ENCODE measurements around the gene ZDHHC7.
A peak's percentile ranks its signal among the peaks of the same experiment; 100 is the strongest.

Gene ZDHHC7

DNA sequence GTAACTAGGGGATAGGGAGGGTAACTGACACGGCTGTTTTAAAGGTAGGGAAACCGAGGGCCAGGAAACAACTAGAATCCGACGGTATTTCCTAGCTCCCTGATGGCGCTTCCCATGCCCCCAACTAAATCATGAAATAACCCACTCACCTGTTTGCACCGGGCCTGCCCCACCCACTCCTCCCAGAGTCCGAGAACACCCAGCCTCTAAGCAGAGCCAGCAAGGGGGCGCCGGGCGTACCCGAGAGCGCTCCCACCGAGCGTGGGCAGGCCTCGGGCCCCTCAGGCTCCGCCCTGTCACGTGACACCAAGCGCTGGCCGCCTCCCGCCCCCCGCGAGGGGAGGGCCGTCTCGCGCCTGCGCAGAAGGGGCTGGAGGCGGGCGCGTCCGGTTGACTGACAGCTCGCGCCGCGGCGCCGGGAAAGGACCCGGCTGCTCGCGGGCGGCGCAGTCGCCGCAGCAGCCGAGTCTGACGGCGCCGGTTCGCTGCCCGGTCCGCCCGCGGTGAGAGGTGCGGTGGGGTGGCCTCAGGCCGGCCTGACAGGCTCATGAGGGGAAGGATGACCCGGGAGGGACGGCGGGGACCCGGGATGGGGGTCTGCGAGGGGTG lies 16.1 kb upstream of the ZDHHC7 start, which contains the start of gene KIAA0513:
TSS of gene KIAA0513 (plus strand) at position 447 of the 609 bp plus-strand sequence. CDS start 39,277 bp downstream, outside the sequence.
- peak within 1 kb of the TSS; percentile 79 for H3K4me3 ChIP-seq (ENCODE audit: low read length)
- DNase-seq (ENCODE audit: low read depth, low spot score) = peak; percentile 84

DNA sequence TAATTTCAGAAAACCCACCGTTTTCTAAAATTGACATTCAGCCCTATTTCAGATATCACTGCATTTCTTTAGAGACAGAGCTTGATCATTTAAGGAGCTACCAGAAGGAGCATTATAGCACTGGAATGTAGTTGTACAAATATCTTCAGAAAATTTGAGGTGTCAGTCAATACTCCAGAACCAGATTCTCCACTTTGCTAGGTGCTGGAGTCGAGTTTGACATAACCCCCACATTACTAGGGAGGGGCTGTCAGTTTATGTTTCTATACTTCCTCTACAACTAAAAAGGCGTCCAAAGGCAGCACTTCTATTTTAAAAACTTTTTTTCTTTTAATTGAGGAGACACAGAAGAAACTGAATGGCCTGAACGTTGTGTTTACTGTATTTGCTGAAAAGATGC lies 15.4 kb upstream of the ZDHHC7 start:
- H3K4me3 ChIP-seq (ENCODE audit: low read length) = peak overlapping the region; percentile 79
- no peak for DNase-seq (ENCODE audit: low read depth, low spot score)

DNA sequence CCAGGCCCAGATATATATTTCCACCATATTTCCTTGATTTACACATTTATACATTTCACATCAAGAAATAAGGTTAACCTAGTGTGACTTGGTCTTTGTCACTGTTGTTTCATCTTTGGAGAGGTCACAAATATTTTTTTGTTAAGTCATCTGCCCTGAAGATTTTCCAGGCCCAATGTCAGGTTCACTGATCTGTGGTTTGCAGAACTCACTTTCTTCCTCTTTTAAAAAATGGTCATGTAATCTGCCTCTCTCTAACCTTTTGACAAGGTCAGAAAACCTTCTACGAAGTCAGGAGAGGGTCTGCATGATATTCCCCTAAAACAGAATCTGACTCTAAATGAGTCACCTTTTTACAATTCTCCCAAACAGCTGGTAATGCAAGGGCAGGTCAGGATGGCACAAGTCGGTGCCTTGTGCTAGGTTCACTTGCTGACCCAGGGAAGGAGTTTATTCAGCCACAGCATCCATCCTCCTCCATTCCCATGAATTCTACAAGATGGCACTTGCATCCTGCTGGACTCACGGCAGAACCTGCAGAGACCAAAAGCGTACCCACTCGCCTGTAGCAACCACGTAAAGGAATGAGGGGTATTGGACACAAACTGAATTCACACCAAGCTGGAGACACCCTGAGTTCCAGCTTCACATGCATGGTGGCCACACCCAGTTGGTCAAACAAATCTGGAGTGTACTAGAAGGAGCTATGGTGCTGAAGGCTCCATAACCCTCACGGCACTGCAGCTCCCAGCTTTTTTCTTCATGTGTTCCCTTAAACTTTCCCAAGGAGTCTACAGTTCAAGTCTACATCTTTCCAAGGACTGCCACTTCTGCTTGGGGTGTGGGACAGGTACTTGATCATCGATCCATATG lies 14.7 kb upstream of the ZDHHC7 start:
- no peak overlapping the region for H3K4me3 ChIP-seq (ENCODE audit: low read length)
- DNase-seq (ENCODE audit: low read depth, low spot score) = no peak

DNA sequence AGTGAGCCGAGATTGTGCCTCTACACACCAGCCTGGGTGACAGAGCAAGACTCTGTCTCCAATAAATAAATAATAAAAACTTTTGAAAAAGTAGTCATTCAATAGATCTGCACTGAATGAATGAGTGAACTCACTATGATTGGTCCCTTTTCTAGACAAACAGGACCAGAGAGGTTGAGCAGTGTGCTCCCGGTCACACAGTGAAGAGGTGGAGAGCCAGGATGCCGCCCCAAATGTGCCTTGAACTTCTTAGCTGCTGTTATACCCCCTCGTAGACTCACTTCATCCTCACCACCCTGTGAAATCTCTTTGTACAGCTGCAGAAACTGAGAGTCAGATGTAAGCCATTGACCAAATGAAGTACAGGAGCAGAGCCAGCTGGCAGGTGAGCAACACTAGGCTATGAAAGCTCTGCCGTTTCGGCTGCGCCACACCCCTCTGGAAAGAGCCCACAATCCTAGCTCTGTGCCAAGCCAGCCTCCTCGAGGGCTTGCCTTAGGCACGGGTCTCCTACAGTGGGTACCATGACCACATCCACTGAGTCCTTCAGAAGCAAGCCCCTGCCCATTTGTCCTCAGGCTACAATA lies 8.4 kb upstream of the ZDHHC7 start:
- DNase-seq (ENCODE audit: low read depth, low spot score) = no peak
- H3K4me3 ChIP-seq (ENCODE audit: low read length) = no peak overlapping the region

DNA sequence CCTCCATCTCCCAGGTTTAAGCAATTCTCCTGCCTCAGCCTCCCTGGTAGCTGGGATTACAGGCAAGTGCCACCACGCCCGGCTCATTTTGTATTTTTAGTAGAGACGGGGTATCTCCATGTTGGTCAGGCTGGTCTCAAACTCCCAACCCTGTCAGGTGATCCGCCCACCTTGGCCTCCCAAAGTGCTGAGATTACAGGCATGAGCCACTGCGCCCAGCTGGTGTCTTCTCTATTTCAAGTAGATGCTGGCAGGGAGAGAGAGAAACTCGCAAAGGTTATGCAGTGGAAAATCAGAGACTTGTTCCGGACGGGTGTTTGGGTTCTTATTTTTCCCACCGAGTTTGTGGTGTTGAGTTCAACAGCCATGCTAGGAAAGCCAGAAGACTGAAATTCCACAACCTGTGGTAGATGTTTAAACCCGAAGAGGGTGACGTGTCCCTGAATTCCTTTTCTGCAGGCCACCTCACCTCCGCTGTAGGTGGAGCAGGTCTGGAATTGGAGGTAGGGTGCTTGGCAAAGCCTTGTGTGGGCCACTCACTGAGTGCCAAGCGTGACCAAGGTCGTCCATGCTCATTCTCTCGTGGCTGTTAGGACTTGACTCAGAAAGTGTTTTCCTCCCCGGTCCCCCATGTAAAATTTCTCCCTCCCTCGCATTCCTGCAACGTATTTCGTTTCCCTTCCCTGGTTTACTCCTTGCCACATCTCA lies 7.3 kb upstream of the ZDHHC7 start:
- DNase-seq (ENCODE audit: low read depth, low spot score) = no peak
- H3K4me3 ChIP-seq (ENCODE audit: low read length) = no peak overlapping the region

DNA sequence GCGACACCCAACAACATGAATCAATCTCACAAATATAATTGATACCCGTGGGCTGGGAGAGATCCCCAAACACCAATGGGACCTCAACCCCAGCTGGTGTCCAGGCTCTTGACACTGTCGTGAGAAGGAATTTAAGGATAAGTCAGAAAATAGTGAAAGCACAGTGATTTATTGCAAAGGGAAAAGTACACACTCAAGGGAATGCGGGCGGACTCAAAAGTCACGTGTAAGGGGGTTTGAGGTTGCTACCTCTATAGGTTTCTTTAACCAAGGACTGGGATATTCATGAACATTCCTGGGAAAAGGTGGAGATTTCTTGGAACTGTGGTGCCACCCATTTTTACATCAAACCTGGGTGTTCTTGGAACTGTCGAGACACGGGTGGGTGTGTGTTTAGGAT lies 6.3 kb upstream of the ZDHHC7 start:
- DNase-seq (ENCODE audit: low read depth, low spot score) = no peak
- H3K4me3 ChIP-seq (ENCODE audit: low read length) = no peak overlapping the region

DNA sequence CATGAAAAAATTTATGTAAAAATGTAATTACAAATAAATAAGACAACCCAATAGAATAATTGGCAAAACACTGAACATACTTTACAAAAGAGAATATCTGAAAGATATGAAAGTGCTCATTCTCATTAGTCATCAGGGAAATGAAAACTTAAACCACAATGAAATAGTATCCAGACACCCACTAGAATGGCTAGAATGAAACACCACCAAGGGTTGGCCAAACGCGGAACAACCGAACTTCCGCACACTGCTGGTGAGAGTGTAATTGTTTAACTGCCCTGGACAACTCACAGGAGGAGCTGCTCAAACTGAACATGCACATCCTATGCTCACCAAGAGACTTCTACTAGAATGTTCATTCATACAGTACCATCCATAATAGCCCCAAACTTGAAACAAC lies 5.8 kb upstream of the ZDHHC7 start:
- DNase-seq (ENCODE audit: low read depth, low spot score) = no peak
- H3K4me3 ChIP-seq (ENCODE audit: low read length) = no peak overlapping the region

DNA sequence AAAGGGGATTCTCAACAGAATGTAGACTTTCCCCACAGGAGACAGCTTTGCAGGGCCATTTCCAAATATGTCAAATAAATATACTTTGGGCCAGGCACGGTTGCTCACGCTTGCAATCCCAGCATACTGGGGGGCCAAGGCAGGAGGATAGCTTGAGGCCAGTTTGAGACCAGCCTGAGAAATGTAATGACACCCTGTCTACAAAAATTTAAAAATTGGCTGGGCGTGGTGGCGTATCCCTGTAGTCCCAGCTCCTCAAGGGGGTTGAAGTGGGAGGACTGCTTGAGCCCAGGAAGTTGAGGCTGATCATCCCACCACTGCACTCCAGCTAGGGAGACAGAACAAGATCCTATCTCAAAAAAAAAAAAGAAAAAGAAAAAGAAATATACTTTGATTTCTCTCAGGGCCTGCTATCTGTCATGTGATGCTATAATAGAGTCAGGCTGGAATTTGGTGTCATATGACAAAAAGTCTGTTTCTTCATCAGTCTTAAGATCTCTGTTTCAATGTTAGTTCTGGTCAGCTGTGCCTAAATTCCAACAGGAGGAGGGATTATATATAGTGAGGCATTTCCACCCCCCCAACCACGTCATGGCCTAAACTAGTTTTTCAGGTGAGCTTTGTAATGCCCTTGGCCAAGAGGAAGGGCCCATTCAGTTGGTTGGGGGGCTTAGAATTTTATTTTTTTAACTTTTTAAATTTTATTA lies 4.3 kb upstream of the ZDHHC7 start:
- no peak overlapping the region for H3K4me3 ChIP-seq (ENCODE audit: low read length)
- DNase-seq (ENCODE audit: low read depth, low spot score) = no peak

DNA sequence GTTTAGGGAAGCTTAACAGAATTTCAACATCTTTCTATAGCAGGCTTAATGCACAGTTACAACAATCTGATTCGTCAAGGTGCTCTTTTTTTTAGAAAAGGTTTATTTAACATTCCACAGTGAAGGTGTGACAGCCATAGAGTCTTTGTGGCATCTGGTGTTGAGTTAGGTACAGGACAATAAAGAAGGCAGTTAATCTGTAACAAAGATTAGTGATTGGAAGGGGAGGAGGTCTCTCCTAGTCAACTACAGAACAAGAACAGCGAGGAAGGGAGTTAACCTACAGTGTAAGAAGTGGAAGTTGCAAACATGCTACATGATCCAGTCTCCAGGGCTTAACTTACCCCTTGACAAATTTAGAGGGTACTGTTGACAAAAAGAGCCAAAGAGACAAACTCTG lies 3.0 kb upstream of the ZDHHC7 start:
- H3K4me3 ChIP-seq (ENCODE audit: low read length) = no peak overlapping the region
- no peak for DNase-seq (ENCODE audit: low read depth, low spot score)

DNA sequence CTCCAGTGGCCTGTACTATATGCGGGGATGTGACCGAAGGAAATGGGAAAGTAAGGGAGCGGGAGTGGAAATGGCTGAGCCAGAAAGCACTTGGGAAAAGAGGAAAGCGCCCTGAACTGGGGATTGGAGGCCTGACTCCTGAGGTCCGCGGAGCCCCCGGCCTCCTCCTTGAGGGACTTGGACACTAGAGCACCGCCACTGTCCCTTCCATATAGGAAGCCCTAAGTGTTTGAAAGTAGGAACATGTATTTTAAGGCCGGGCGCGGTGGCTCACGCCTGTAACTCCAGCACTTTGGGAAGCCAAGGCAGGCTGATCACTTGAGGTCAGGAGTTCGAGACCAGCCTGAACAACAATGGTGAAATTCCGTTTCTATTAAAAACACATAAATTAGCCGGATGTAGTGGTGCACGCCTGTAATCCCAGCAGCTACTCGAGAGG lies 530 bp upstream of the ZDHHC7 start:
- H3K4me3 ChIP-seq (ENCODE audit: low read length) = peak overlapping the region; percentile 95
- DNase-seq (ENCODE audit: low read depth, low spot score) = no peak

DNA sequence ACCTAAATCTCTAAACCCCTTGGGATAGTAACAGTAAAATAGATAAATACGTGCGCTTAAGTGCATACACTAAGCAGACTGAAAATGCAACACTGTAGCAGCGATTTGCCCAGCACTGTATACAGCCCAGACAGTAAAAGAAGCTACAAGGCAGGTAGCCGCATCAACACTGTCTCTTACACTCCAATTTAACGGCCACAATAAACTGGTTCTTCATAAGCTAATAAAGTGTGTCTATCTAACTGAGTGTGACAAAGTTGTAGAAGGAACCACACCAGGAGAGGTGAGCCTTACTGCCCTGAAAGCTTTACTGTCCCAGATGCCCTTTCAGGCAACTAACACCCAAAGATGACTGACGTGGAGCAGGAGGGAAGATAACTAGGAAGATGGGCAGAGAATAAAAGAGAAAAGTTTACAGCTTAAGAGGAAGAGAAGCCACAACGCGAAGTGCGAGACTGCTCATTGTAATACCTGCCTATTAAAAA lies 847 bp downstream of the ZDHHC7 start:
- H3K4me3 ChIP-seq (ENCODE audit: low read length) = peak overlapping the region; percentile 95
- no peak for DNase-seq (ENCODE audit: low read depth, low spot score)

DNA sequence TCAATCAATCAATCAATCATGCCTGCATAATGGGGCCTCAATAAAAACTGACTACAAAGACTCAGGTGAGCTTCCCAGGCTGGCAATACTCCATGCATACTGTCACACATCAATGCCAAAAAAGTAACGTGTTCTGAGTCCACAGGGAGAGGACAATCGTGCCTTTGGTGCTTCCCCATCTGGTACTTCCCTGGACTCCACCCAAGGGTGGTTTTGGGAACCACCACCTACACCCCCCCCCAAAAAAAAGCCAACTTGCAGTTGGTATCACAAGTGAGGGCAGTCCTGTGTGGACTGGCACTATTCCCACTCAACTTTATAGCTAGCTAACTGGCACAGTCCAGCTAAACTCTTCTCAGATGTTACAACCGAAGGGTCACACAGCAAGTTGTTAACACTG lies 3.1 kb downstream of the ZDHHC7 start:
- H3K4me3 ChIP-seq (ENCODE audit: low read length) = no peak overlapping the region
- no peak for DNase-seq (ENCODE audit: low read depth, low spot score)

DNA sequence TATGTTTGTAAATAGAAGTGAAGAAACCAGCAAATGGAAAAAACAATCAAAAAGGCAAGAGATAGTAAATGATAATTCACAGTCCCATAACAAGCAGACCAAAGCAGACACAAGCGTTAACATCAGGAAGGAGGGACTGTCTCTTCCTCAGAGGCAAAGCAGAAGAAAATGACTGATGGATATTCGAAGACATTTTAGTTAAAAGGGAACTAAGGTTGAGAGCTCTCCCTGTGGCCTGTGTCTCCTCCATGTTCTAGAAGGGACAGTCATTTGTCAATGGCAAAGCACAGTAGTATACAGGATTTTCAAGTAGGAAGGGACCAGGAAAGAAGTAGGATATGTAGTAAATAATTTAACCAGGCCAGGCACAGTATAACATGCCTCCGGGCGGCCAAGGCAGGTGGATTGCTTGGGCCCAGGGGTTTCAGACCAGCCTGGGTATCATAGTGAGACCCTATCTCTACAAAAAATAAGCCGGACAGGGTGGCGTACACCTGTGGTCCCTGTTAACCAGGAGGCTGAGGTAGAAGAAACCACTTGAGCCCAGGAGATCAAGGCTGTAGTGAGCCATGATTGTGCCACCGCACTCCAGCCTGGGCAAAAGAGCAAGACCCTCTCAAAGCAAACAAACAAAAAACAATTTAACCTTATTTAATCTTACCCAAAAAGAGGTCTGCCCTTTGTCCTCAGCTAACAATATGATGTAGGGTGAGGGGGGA lies 3.7 kb downstream of the ZDHHC7 start:
- no peak for DNase-seq (ENCODE audit: low read depth, low spot score)
- no peak overlapping the region for H3K4me3 ChIP-seq (ENCODE audit: low read length)

DNA sequence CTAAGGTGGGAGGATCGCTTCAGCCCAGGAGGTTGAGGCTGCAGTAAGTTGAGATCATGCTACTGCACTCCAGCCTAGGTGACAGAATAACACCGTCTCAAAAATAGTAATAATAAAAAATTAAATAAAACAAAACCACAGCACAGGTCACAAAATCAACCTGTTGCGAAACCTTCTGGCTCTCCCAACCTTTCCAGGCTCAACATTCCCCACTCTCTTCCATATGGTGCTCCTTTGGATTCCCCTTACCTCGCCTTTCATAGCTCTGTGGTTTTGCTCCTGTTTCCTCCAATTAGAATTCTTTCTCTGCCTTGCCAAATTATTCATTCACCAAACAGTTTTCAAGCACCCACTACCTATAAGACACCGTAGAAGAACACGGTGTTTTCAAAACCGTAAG lies 4.7 kb downstream of the ZDHHC7 start:
- DNase-seq (ENCODE audit: low read depth, low spot score) = no peak
- H3K4me3 ChIP-seq (ENCODE audit: low read length) = no peak overlapping the region

DNA sequence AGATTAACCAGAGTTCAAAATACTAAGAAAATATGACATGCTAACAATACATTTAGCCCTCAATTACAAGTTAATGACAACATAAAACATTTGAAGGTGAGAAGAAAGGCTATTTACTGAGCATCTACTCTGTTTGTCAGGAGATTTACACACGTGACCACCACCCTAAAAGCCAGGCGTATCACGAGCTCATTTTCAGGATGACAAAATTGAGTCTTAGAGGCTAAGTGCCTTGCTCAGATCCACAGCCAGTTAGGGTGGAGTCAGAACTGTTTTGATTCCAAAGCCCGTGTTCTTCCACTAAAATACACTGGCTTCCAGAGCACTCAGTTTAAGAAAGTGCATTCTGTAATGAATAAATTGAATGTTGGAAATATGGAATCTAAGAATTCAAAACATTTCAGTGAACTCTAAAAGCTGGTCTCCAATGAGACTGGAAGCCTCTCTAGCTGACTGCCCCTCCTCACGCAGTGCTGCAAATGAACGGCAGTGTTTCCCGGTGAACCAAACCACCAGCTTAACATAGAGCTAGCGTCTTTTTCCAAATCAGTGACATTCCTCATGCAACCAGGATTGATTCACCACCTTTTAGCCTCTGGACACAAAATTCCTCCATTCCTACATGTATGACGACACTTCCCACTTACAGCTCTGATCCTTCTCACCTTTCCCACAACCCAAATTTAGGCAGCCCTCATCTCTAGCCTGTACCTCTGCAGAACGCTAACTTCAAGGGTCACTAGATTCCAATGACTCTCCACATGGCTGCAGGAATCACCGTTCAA lies 5.9 kb downstream of the ZDHHC7 start:
- DNase-seq (ENCODE audit: low read depth, low spot score) = no peak
- no peak overlapping the region for H3K4me3 ChIP-seq (ENCODE audit: low read length)

DNA sequence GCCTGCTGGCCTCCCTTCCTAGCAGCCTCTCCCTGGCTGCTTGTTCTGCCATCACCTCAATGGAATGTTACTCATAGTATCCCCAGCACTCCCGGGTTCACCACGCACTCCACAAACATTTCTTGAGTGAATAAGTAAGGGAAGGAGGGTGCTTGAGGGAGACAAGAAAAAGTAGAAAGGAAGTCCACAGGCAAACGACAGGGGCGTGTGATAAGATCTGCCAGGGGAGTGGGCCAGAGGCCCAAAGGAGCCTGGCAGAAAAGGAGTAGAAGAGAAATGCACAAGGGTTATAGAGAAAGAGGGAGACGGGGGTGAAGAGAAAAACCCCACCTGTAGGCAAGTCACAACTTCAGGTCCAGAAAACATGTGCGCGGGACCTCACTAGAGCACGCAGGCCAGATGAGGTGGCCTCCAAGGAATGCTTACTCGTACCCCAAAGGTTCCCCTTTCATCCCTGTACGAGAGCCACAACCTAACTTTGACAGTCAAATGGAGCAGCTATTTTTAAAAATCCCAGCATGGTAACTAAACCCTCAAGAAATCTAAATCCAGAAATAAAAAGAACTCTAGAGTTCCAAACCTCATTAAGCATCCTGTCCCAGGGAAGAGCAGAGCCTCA lies 6.6 kb downstream of the ZDHHC7 start:
- H3K4me3 ChIP-seq (ENCODE audit: low read length) = no peak overlapping the region
- no peak for DNase-seq (ENCODE audit: low read depth, low spot score)
